Karpas-422 (cell line): ENCODE data around the gene TMEM163. TPM values are rescaled to one million over a fixed set of nuclear protein-coding genes. Genes with fewer than 3 reads are reported as not detected.

Experiments used
- DNase-seq: peaks from one replicate; pipeline ENCODE4 v3.0.0-alpha.2; 2015
- H2AFZ ChIP-seq: fragments of 200-600 bp; sonication (generic); 2 replicates; pipeline ENCODE4 v1.6.1; 2014; ENCODE audit warnings: antibody characterized with exemption, low read length, mixed read lengths
- H3K27ac ChIP-seq: fragments of 200-600 bp; sonication (generic); 2 replicates; pipeline ENCODE4 v1.5.1; 2014; ENCODE audit warnings: mild to moderate bottlenecking, low read length, moderate library complexity
- H3K27me3 ChIP-seq: fragments of 200-600 bp; sonication (generic); 2 replicates; pipeline ENCODE4 v1.6.1; 2014; ENCODE audit warnings: low read length, mixed read lengths
- H3K36me3 ChIP-seq: fragments of 200-600 bp; sonication (generic); 2 replicates; pipeline ENCODE4 v1.6.1; 2014; ENCODE audit warnings: low read length, mixed read lengths; ENCODE audit not compliant: insufficient read depth
- H3K4me1 ChIP-seq: fragments of 200-600 bp; sonication (generic); 2 replicates; pipeline ENCODE4 v1.6.1; 2014; ENCODE audit warnings: mild to moderate bottlenecking, low read length, mixed read lengths
- H3K4me2 ChIP-seq: fragments of 200-600 bp; sonication (generic); 2 replicates; pipeline ENCODE4 v1.6.1; 2014; ENCODE audit warnings: low read length, low read depth, mild to moderate bottlenecking; ENCODE audit not compliant: poor library complexity, severe bottlenecking
- H3K4me3 ChIP-seq: fragments of 200-600 bp; sonication (generic); 2 replicates; pipeline ENCODE4 v1.5.1; 2014; ENCODE audit warnings: mild to moderate bottlenecking, antibody characterized with exemption, low read length, mixed read lengths
- H3K79me2 ChIP-seq: fragments of 200-600 bp; sonication (generic); 2 replicates; pipeline ENCODE4 v1.6.1; 2014; ENCODE audit warnings: mild to moderate bottlenecking, low read length, mixed read lengths
- H3K9ac ChIP-seq: fragments of 200-600 bp; sonication (generic); 2 replicates; pipeline ENCODE4 v1.6.0; 2014; ENCODE audit warnings: low read length
- H3K9me2 ChIP-seq: fragments of 200-600 bp; sonication (generic), shearing (Covaris generic); replicated peaks from 2 replicates; pipeline ENCODE4 v1.6.0; 2014; ENCODE audit warnings: mild to moderate bottlenecking, low read length, moderate library complexity; ENCODE audit not compliant: insufficient read depth
- H3K9me3 ChIP-seq: fragments of 300-700, 200-600 bp; sonication (generic); 2 replicates; pipeline ENCODE4 v1.6.1; 2014; ENCODE audit warnings: low read length, mixed read lengths
- H4K20me1 ChIP-seq: fragments of 200-600 bp; sonication (generic); 2 replicates; pipeline ENCODE4 v1.6.1; 2014; ENCODE audit warnings: mild to moderate bottlenecking, antibody characterized with exemption, low read length, low read depth; ENCODE audit not compliant: insufficient read depth
- total RNA-seq: library from RNA; depleted of rRNA; stranded (reverse); fragments of >200 nt; shearing (Covaris generic); gene quantifications from 2 replicates; pipeline ENCODE4 v1.2.3, GENCODE V29; 2014; ENCODE audit warnings: low replicate concordance

Gene TMEM163
- total RNA-seq, 1 experiment from 2014 or later, result 4.7 TPM

- Histone ChIP-seq H3K9ac (no peak overlapping the region), H3K4me1 (no peaks in the 10 kb centered on the region), H3K27ac (no peak overlapping the region), H3K9me3 (no peaks in the 10 kb centered on the region), H3K4me2 (no peak overlapping the region), H3K36me3 (no peaks in the 10 kb centered on the region), H3K9me2 (no peaks in the 10 kb centered on the region), H3K27me3 (no peaks in the 10 kb centered on the region), H4K20me1 (0 out of 2 replicates have a peak, but pooled peaks cover 3% of the 10 kb centered on the region), H3K79me2 (no peaks in the 10 kb centered on the region), H3K4me3 (no peak overlapping the region), H2AFZ (no peak overlapping the region)
- DNase-seq, result no peak
Observed at GRCh38 chr2:134505446-134505845, 213.4 kb downstream of the TMEM163 start.

- no peaks in the 10 kb centered on the region for H3K9me2 ChIP-seq
- H3K4me3 ChIP-seq, result no peak overlapping the region
- no peaks in the 10 kb centered on the region for H3K4me1 ChIP-seq
- no peaks in the 10 kb centered on the region for H3K36me3 ChIP-seq
- no peak for DNase-seq
- H3K9ac ChIP-seq, result no peak overlapping the region
- H3K4me2 ChIP-seq, result no peak overlapping the region
- no peaks in the 10 kb centered on the region for H3K9me3 ChIP-seq
- no peaks in the 10 kb centered on the region for H3K79me2 ChIP-seq
- 0 out of 2 replicates have a peak, but pooled peaks cover 3% of the 10 kb centered on the region for H4K20me1 ChIP-seq
- no peak overlapping the region for H3K27ac ChIP-seq
- no peaks in the 10 kb centered on the region for H3K27me3 ChIP-seq
- no peak overlapping the region for H2AFZ ChIP-seq
Observed at GRCh38 chr2:134504586-134505336, 214.0 kb downstream of the TMEM163 start.

GRCh38 chr2:134502104-134502503 is 216.7 kb downstream of the TMEM163 start:
- no peaks in the 10 kb centered on the region for H3K79me2 ChIP-seq
- H3K27me3 ChIP-seq, result no peaks in the 10 kb centered on the region
- no peaks in the 10 kb centered on the region for H3K36me3 ChIP-seq
- no peak overlapping the region for H3K27ac ChIP-seq
- H4K20me1 ChIP-seq, result 0 out of 2 replicates have a peak, but pooled peaks cover 3% of the 10 kb centered on the region
- no peak overlapping the region for H3K9ac ChIP-seq
- no peaks in the 10 kb centered on the region for H3K9me2 ChIP-seq
- H3K4me2 ChIP-seq, result no peak overlapping the region
- no peaks in the 10 kb centered on the region for H3K4me1 ChIP-seq
- no peak for DNase-seq
- H3K4me3 ChIP-seq, result no peak overlapping the region
- no peak overlapping the region for H2AFZ ChIP-seq
- no peaks in the 10 kb centered on the region for H3K9me3 ChIP-seq

DNA sequence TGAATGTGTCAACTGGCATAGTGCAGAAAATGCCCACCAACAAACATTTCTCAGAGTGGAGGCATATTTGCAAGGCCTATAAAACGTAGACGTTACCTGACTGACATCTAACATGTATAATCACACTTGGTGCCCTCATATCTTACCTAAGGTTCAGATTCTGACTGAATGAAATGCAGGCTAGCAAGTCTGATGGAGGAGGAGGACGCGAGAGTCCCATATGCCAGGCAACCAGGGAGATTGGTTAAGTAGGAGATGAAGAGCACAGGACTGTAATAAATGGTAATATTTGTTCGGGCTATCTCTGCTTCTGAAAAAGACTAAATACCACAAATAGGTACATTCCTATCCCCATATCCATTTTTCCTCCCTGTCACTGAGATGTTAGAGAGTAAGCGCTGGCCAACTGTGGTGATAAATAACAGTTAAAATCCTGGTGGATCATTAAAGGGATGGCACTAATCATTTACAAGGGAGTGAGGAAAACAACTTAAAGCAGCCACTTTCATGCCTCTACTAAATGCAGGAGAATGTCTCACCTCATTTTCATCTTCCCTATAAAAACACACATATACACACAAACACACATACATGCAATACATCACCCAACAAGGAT is 217.2 kb downstream of the TMEM163 start:
- Histone ChIP-seq H3K27me3 (no peaks in the 10 kb centered on the region), H3K4me2 (no peak overlapping the region), H3K9me2 (no peaks in the 10 kb centered on the region), H3K9me3 (no peaks in the 10 kb centered on the region), H3K27ac (no peak overlapping the region), H4K20me1 (0 out of 2 replicates have a peak, but pooled peaks cover 3% of the 10 kb centered on the region), H3K4me1 (no peaks in the 10 kb centered on the region), H3K9ac (no peak overlapping the region), H3K36me3 (no peaks in the 10 kb centered on the region), H2AFZ (no peak overlapping the region), H3K4me3 (no peak overlapping the region), H3K79me2 (no peaks in the 10 kb centered on the region)
- no peak for DNase-seq

DNA sequence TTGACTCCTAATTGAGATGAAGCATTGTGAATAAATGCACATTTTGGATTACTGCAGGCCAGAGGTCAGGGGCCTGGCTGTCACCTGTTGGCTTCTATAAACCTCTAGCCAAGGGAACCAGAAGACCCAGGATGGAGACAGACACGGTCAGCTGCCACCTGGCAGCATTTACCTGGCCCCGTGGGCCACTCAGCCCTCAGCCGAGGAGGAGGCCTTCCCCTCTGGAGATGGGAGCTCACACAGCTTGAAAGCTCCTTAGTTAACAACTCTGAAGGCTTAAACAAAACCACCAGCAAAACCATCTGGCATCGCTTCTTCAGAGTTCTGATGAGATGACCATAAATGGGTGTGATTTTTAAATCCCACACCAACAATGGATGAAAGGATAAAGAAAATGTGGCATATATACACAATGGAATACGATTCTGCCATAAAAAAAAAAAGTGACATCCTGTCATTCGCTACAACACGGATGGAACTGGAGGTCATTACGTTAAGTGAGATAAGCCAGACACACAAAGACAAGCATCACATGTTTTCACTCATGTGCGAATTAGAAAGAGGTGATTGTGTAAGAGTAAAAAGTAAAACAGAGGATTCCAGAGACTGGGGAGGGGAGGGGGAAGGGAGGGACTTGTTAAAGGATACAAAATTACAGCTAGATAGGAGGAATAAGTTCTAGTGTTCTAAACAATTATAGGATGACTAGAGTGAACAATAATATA is 218.4 kb downstream of the TMEM163 start:
- Histone ChIP-seq H3K4me1 (no peaks in the 10 kb centered on the region), H4K20me1 (0 out of 2 replicates have a peak, but pooled peaks cover 3% of the 10 kb centered on the region), H3K9me2 (no peaks in the 10 kb centered on the region), H3K27ac (no peak overlapping the region), H3K4me2 (no peak overlapping the region), H2AFZ (no peak overlapping the region), H3K9me3 (no peaks in the 10 kb centered on the region), H3K79me2 (no peaks in the 10 kb centered on the region), H3K4me3 (no peak overlapping the region), H3K27me3 (no peaks in the 10 kb centered on the region), H3K9ac (no peak overlapping the region), H3K36me3 (no peaks in the 10 kb centered on the region)
- DNase-seq, result no peak

- DNase-seq, result no peak
- H3K27ac ChIP-seq, result no peak overlapping the region
- H3K4me3 ChIP-seq, result no peak overlapping the region
- no peaks in the 10 kb centered on the region for H3K4me1 ChIP-seq
- no peak overlapping the region for H3K9ac ChIP-seq
- H3K4me2 ChIP-seq, result no peak overlapping the region
- H2AFZ ChIP-seq, result no peak overlapping the region
- H3K79me2 ChIP-seq, result no peaks in the 10 kb centered on the region
- 0 out of 2 replicates have a peak, but pooled peaks cover 3% of the 10 kb centered on the region for H4K20me1 ChIP-seq
- H3K36me3 ChIP-seq, result no peaks in the 10 kb centered on the region
- H3K27me3 ChIP-seq, result no peaks in the 10 kb centered on the region
- no peaks in the 10 kb centered on the region for H3K9me3 ChIP-seq
- H3K9me2 ChIP-seq, result no peaks in the 10 kb centered on the region
Observed at GRCh38 chr2:134499307-134499926, 219.4 kb downstream of the TMEM163 start.

DNA sequence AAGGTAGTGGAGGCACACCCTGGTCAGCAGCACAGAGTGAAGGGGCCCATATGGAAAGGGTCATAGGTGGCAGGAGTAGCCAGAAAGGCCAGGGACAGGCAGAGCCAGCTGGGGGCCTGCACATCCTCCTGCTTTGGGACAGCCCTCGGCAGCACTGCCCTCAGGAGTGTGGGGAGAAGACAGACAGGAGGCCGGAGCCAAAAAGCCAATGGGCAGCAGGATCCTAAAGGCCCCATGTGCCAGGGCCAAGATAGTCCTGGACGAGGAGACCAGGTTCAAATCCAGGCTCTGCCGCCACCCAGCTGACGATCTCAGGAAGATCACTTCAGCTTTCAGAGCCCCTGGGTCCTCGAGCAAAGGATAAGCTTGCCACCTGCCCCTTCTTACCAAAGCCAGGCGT is 220.1 kb downstream of the TMEM163 start:
- no peaks in the 10 kb centered on the region for H3K9me3 ChIP-seq
- no peaks in the 10 kb centered on the region for H3K79me2 ChIP-seq
- 0 out of 2 replicates have a peak, but pooled peaks cover 3% of the 10 kb centered on the region for H4K20me1 ChIP-seq

DNA sequence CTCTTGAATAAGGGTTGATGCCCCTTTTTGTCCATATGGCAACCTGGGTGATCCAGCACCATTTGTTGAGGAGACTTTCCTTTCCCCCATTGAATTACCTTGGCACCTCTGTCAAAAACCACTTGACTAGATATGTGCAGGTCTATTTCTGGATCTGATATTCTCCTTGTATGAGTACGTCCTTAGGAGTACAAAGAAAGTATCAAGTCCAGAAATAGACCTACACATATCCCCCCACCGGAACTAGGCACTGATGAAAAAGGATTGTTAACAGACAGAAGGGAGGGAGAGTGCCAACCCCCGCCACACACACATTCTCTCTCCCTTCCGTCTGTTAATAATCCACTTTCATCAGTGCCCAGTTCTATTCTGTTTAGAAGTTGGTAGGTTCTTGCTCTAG is 225.0 kb downstream of the TMEM163 start:
- Histone ChIP-seq H4K20me1 (no peaks in the 10 kb centered on the region), H2AFZ (no peak overlapping the region), H3K27ac (no peak overlapping the region), H3K27me3 (no peaks in the 10 kb centered on the region), H3K9me3 (no peaks in the 10 kb centered on the region), H3K36me3 (no peaks in the 10 kb centered on the region), H3K9me2 (no peaks in the 10 kb centered on the region), H3K4me2 (no peak overlapping the region), H3K79me2 (no peaks in the 10 kb centered on the region), H3K9ac (no peak overlapping the region), H3K4me1 (no peaks in the 10 kb centered on the region), H3K4me3 (no peak overlapping the region)
- DNase-seq, result no peak

More for the DNA sequence above, 220.1 kb downstream of the TMEM163 start:
- Histone ChIP-seq H3K4me1 (no peaks in the 10 kb centered on the region), H2AFZ (no peak overlapping the region), H3K9me2 (no peaks in the 10 kb centered on the region), H3K36me3 (no peaks in the 10 kb centered on the region), H3K4me3 (no peak overlapping the region), H3K9ac (no peak overlapping the region), H3K27me3 (no peaks in the 10 kb centered on the region), H3K4me2 (no peak overlapping the region), H3K27ac (no peak overlapping the region)
- DNase-seq, result no peak
